Endodermal cell (in vitro differentiated cells): ENCODE measurements around the gene SPIN3. TPM values are rescaled to one million over a fixed set of nuclear protein-coding genes. Genes with fewer than 3 reads are reported as not detected.

Source experiments
- DNase-seq: peaks from one replicate; pipeline ENCODE4 v3.0.0-alpha.2; 2017
- H3K27ac ChIP-seq: 2 replicates; pipeline ENCODE4 v1.5.1; 2013; ENCODE audit warnings: mild to moderate bottlenecking, low read depth, low read length, moderate library complexity
- H3K27me3 ChIP-seq: 2 replicates; pipeline ENCODE4 v1.6.1; 2013; ENCODE audit warnings: mild to moderate bottlenecking, low read length, moderate library complexity; ENCODE audit not compliant: insufficient read depth, control insufficient read depth, poor library complexity, severe bottlenecking
- H3K36me3 ChIP-seq: 2 replicates; pipeline ENCODE4 v1.7.0; 2013; ENCODE audit warnings: mild to moderate bottlenecking, low read length, moderate library complexity; ENCODE audit not compliant: control insufficient read depth, insufficient read depth
- H3K4me1 ChIP-seq: one replicate; pipeline ENCODE4 v1.7.0; 2013; ENCODE audit warnings: low read length; ENCODE audit not compliant: control insufficient read depth, insufficient read depth
- H3K4me3 ChIP-seq: 2 replicates; pipeline ENCODE4 v1.5.1; 2013; ENCODE audit warnings: mild to moderate bottlenecking, low read length, moderate library complexity
- H3K9ac ChIP-seq: 2 replicates; pipeline ENCODE4 v1.6.1; 2013; ENCODE audit warnings: mild to moderate bottlenecking, low read length, moderate library complexity; ENCODE audit not compliant: poor library complexity, severe bottlenecking; ENCODE audit errors: extremely low read depth
- H3K9me3 ChIP-seq: 2 replicates; pipeline ENCODE4 v1.6.1; 2013; ENCODE audit warnings: mild to moderate bottlenecking, low read length, moderate library complexity; ENCODE audit not compliant: control insufficient read depth
- H3K27ac Mint-ChIP-seq: 2 replicates; pipeline ENCODE4 v1.8.0; 2020; ENCODE audit warnings: mixed read lengths
- H3K27me3 Mint-ChIP-seq: 2 replicates; pipeline ENCODE4 v1.8.0; 2021; ENCODE audit warnings: mild to moderate bottlenecking, mixed read lengths; ENCODE audit not compliant: insufficient read depth
- H3K36me3 Mint-ChIP-seq: 2 replicates; pipeline ENCODE4 v1.8.0; 2020; ENCODE audit warnings: low read depth, mixed read lengths
- H3K4me1 Mint-ChIP-seq: 2 replicates; pipeline ENCODE4 v1.8.0; 2020; ENCODE audit warnings: mixed read lengths
- H3K4me3 Mint-ChIP-seq: 2 replicates; pipeline ENCODE4 v1.8.0; 2020; ENCODE audit warnings: mild to moderate bottlenecking, moderate library complexity, mixed read lengths
- H3K9me3 Mint-ChIP-seq: 2 replicates; pipeline ENCODE4 v1.8.0; 2020; ENCODE audit warnings: mild to moderate bottlenecking, mixed read lengths
- CTCF ChIP-seq: fragments of 200-600 bp; sonication (generic); conservative IDR thresholded peaks from 2 replicates; pipeline ENCODE4 v1.5.0; 2021; ENCODE audit warnings: antibody characterized with exemption, mild to moderate bottlenecking
- WGBS, 2 experiments: methylation state at CpG; one replicate each; pipeline versions ENCODE4 v1.1.5 to v1.1.7; 2013; ENCODE audit warnings: missing lambda C conversion rate in 2 of 2, mixed read lengths in 1 of 2; ENCODE audit not compliant: insufficient coverage in 1 of 2, insufficient read length in 1 of 2; 5-methylcytosine and 5-hydroxymethylcytosine counted together
- total RNA-seq, 2 donors: library from RNA; stranded (reverse); fragmentation: NEBNext Ultra II Directional in 1 of 2; extraction: Animal tissue kit (Norgen Biotek cat#: 25700) in 1 of 2; gene quantifications; 2 replicates in 1 of 2; 3 replicates in 1 of 2; pipeline ENCODE4 v1.2.1, GENCODE V29; 2021

Gene SPIN3
- total RNA-seq, 2 donors from 2014 or later: 12.4 to 19.7 TPM

DNA sequence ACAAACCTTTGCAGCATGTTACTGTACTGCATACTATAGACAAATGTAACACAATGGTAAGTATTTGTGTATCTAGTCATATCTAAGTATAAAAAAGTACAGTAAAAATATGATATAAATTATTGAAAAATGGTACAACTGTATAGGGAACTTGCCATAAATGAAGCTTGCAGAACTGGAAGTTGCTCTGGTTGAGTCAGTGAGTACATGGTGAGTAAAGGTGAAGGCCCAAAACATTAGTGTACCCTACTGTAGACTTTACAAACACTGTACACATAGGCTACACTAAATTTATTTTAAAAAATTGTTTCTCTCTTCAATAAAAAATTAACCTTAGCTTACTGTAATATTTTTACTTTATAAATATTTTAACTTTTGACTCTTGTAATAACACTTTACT lies 25.8 kb downstream of the SPIN3 start:
- Mint-ChIP-seq H3K9me3 (peaks cover 38% of the 10 kb centered on the region), H3K36me3 (peaks cover 17% of the 10 kb centered on the region), H3K4me3 (no peak overlapping the region), H3K4me1 (no peaks in the 10 kb centered on the region), H3K27ac (no peak overlapping the region), H3K27me3 (no peaks in the 10 kb centered on the region)
- no peaks in the 10 kb centered on the region for H3K9me3 ChIP-seq
- H3K4me3 ChIP-seq: no peak overlapping the region
- no peak for TF ChIP-seq CTCF
- peaks cover 23% of the 10 kb centered on the region for H3K36me3 ChIP-seq
- H3K27me3 ChIP-seq: no peaks in the 10 kb centered on the region
- no peak overlapping the region for H3K9ac ChIP-seq
- H3K4me1 ChIP-seq: no peaks in the 10 kb centered on the region
- no peak for DNase-seq
- no peak overlapping the region for H3K27ac ChIP-seq

- H3K9ac ChIP-seq: no peak overlapping the region
- DNase-seq: no peak
- H3K4me3 Mint-ChIP-seq: no peak overlapping the region
- no peaks in the 10 kb centered on the region for H3K4me1 ChIP-seq
- H3K4me3 ChIP-seq: no peak overlapping the region
- peaks cover 37% of the 10 kb centered on the region for H3K9me3 Mint-ChIP-seq
- no peak overlapping the region for H3K27ac ChIP-seq
- no peaks in the 10 kb centered on the region for H3K4me1 Mint-ChIP-seq
- peaks cover 19% of the 10 kb centered on the region for H3K36me3 Mint-ChIP-seq
- WGBS, 2 experiments: no CpG with 5 or more reads among the region's 1 CpG
- H3K9me3 ChIP-seq: peaks cover 3% of the 10 kb centered on the region
- H3K27ac Mint-ChIP-seq: no peak overlapping the region
- H3K27me3 ChIP-seq: no peaks in the 10 kb centered on the region
- no peaks in the 10 kb centered on the region for H3K27me3 Mint-ChIP-seq
- TF ChIP-seq CTCF: no peak
- peaks cover 23% of the 10 kb centered on the region for H3K36me3 ChIP-seq
These were observed 26.4 kb downstream of the SPIN3 start for GRCh38 chrX:56968980-56969379.

DNA sequence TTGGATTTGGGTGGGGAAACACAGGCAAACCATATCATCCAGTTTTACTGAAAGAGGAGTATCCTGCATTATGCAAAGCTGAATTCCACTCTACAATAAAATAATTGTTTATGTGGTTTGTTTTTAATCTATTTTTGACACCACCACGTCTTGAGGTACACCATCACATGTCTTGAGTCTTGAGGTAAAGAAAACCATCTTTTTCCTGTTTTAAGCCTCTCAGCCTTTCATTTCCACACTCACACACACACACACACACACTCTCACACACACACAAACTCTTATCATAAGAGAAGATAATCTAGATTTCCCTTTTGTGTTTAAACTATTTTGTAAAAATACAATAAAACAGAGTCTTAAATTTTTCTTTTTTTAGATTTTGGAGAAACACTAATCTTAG lies 32.0 kb downstream of the SPIN3 start:
- Histone ChIP-seq H3K9me3 (peaks cover 6% of the 10 kb centered on the region), H3K9ac (no peak overlapping the region), H3K4me3 (no peak overlapping the region), H3K27ac (no peak overlapping the region), H3K27me3 (no peaks in the 10 kb centered on the region), H3K4me1 (no peaks in the 10 kb centered on the region), H3K36me3 (peaks cover 22% of the 10 kb centered on the region)
- no peak for TF ChIP-seq CTCF
- Mint-ChIP-seq H3K36me3 (peaks cover 44% of the 10 kb centered on the region), H3K4me1 (no peaks in the 10 kb centered on the region), H3K9me3 (peaks cover 51% of the 10 kb centered on the region), H3K27me3 (no peaks in the 10 kb centered on the region), H3K4me3 (no peak overlapping the region), H3K27ac (no peak overlapping the region)
- no CpG with 5 or more reads among the region's 1 CpG for whole genome bisulfite sequencing, 2 experiments
- DNase-seq: no peak
